ENCODE data around the gene CLDN18. TPM values are rescaled to one million over a fixed set of nuclear protein-coding genes. Genes with fewer than 3 reads are reported as not detected.

Gene CLDN18
- total and polyA plus RNA-seq, 2 experiments from 2014 or later: 0.19 TPM; not detected in 1

DNA sequence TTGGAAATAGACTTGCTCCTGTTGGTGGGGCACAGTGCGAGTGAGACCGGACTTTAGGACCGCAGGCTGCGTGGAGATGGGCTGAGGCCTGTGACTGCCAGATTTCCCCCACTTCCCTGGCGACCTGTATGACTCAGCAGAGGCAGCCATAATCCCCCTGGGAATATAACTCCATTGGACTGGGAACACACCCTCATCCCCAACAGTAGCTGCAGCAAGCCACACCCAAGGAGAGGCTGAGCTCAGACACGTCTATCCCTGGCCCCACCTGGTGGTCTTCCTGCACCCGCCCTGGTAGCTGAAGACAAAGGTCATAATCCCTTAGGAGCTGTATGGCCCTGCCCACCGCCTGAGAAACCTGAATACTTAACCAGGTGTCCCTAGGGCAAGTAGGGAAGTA, 62.8 kb downstream of the CLDN18 start:
- Mint-ChIP-seq H3K4me1 (peaks cover 22% of the 10 kb centered on the region), H3K9me3 (no peaks in the 10 kb centered on the region), H3K36me3 (ENCODE audit: low read depth) (peaks cover 23% of the 10 kb centered on the region), H3K27me3 (ENCODE audit: insufficient read depth, low read depth, poor library complexity) (peaks cover 5% of the 10 kb centered on the region), H3K4me3 (no peak overlapping the region), H3K27ac (peak overlapping the region; percentile 78)
- no peak overlapping the region for H2AFZ ChIP-seq
- no peaks in the 10 kb centered on the region for H3K36me3 ChIP-seq (ENCODE audit: insufficient read depth)
- no peaks in the 10 kb centered on the region for H3F3A ChIP-seq (replicated peaks; ENCODE audit: low read depth)
- ATAC-seq (no peak; the same call in 2 of the 3 replicates), DNase-seq (ENCODE audit: low spot score) (peak; percentile 24)
- peaks cover 7% of the 10 kb centered on the region; the same call in 1 of the 2 replicates for H3K9me2 ChIP-seq (ENCODE audit: insufficient read depth)
- H3K27me3 ChIP-seq (ENCODE audit: insufficient read depth): no peaks in the 10 kb centered on the region
- H3K79me2 ChIP-seq (replicated peaks; ENCODE audit: insufficient read depth): no peaks in the 10 kb centered on the region
- H3K27ac ChIP-seq (ENCODE audit: low read depth): no peak overlapping the region
- H3K4me2 ChIP-seq: no peak overlapping the region
- H3K4me3 ChIP-seq: no peak overlapping the region
- peaks cover 4% of the 10 kb centered on the region; the same call in 1 of the 2 replicates for H3K4me1 ChIP-seq (ENCODE audit: insufficient read depth)
- H4K20me1 ChIP-seq (replicated peaks; ENCODE audit: insufficient read depth): no peaks in the 10 kb centered on the region
- TF ChIP-seq, protein P1, sequence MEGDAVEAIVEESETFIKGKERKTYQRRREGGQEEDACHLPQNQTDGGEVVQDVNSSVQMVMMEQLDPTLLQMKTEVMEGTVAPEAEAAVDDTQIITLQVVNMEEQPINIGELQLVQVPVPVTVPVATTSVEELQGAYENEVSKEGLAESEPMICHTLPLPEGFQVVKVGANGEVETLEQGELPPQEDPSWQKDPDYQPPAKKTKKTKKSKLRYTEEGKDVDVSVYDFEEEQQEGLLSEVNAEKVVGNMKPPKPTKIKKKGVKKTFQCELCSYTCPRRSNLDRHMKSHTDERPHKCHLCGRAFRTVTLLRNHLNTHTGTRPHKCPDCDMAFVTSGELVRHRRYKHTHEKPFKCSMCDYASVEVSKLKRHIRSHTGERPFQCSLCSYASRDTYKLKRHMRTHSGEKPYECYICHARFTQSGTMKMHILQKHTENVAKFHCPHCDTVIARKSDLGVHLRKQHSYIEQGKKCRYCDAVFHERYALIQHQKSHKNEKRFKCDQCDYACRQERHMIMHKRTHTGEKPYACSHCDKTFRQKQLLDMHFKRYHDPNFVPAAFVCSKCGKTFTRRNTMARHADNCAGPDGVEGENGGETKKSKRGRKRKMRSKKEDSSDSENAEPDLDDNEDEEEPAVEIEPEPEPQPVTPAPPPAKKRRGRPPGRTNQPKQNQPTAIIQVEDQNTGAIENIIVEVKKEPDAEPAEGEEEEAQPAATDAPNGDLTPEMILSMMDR (conservative IDR thresholded peaks at IDR 0.05; ENCODE audit: low read depth in 2 of 2): no peak
- TF ChIP-seq CREB1 (CRISPR knock-in tag; IDR thresholded peaks at IDR 0.05; ENCODE audit: low read depth): no peak

DNA sequence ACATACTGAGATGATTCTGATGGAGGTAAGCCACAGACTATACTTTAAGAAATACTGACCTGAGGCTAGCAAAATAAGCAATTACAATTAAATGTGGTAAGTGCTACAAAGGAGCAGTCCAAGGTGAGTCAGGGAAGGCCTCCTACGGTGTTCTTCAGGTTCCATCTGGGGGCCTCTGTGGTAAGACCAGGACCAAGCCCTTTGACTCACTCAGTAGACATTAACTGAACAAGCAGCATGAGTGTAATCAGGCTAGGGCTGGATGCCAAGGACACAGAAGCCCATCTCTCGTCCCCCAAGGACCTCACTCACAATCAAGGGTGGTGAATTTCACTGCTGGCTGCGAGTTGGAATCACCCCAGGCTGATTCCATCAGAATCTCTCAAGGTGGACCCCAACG, 68.1 kb downstream of the CLDN18 start:
- no peaks in the 10 kb centered on the region for H3F3A ChIP-seq (replicated peaks; ENCODE audit: low read depth)
- DNase-seq (ENCODE audit: low spot score): no peak
- H3K36me3 Mint-ChIP-seq (ENCODE audit: low read depth): peaks cover 21% of the 10 kb centered on the region
- H2AFZ ChIP-seq: no peak overlapping the region
- H3K4me1 ChIP-seq (ENCODE audit: insufficient read depth): 0 out of 2 replicates have a peak, but pooled peaks cover 2% of the 10 kb centered on the region
- no peak overlapping the region for H3K27ac ChIP-seq (ENCODE audit: low read depth)
- peaks cover 3% of the 10 kb centered on the region for H3K27me3 Mint-ChIP-seq (ENCODE audit: insufficient read depth, low read depth, poor library complexity)
- H3K27ac Mint-ChIP-seq: no peak overlapping the region
- ATAC-seq: no peak
- H3K4me3 ChIP-seq: no peak overlapping the region
- H3K4me1 Mint-ChIP-seq: peaks cover 5% of the 10 kb centered on the region
- H3K4me2 ChIP-seq: no peak overlapping the region
- H3K4me3 Mint-ChIP-seq: no peak overlapping the region
- peaks cover 5% of the 10 kb centered on the region; the same call in 1 of the 2 replicates for H3K9me2 ChIP-seq (ENCODE audit: insufficient read depth)
- H3K36me3 ChIP-seq (ENCODE audit: insufficient read depth): no peaks in the 10 kb centered on the region; the same call in 1 of the 2 replicates
- no peaks in the 10 kb centered on the region for H3K79me2 ChIP-seq (replicated peaks; ENCODE audit: insufficient read depth)
- H4K20me1 ChIP-seq (replicated peaks; ENCODE audit: insufficient read depth): no peaks in the 10 kb centered on the region
- no peaks in the 10 kb centered on the region for H3K27me3 ChIP-seq (ENCODE audit: insufficient read depth)
- no peaks in the 10 kb centered on the region for H3K9me3 Mint-ChIP-seq
- TF ChIP-seq, protein P1 (conservative IDR thresholded peaks at IDR 0.05; ENCODE audit: low read depth in 2 of 2): no peak
- TF ChIP-seq CREB1 (CRISPR knock-in tag; IDR thresholded peaks at IDR 0.05; ENCODE audit: low read depth) (no peak), EZH2 (IDR thresholded peaks at IDR 0.05; ENCODE audit: low read depth, unreplicated experiment) (no peak), ZNF114 (CRISPR knock-in tag; IDR thresholded peaks at IDR 0.05) (no peak), ZNF331 (CRISPR knock-in tag; IDR thresholded peaks at IDR 0.05; ENCODE audit: low read depth) (no peak), POLR2AphosphoS5 (IDR thresholded peaks at IDR 0.05; ENCODE audit: low read depth) (no peak), EZH2phosphoT487 (IDR thresholded peaks at IDR 0.05; ENCODE audit: unreplicated experiment) (no peak), STAT1 (IDR thresholded peaks at IDR 0.05; ENCODE audit: unreplicated experiment) (no peak), JUNB (IDR thresholded peaks at IDR 0.05; ENCODE audit: unreplicated experiment) (no peak), NANOG (IDR thresholded peaks at IDR 0.05; ENCODE audit: borderline replicate concordance) (no peak)
- TF ChIP-seq, protein P2, sequence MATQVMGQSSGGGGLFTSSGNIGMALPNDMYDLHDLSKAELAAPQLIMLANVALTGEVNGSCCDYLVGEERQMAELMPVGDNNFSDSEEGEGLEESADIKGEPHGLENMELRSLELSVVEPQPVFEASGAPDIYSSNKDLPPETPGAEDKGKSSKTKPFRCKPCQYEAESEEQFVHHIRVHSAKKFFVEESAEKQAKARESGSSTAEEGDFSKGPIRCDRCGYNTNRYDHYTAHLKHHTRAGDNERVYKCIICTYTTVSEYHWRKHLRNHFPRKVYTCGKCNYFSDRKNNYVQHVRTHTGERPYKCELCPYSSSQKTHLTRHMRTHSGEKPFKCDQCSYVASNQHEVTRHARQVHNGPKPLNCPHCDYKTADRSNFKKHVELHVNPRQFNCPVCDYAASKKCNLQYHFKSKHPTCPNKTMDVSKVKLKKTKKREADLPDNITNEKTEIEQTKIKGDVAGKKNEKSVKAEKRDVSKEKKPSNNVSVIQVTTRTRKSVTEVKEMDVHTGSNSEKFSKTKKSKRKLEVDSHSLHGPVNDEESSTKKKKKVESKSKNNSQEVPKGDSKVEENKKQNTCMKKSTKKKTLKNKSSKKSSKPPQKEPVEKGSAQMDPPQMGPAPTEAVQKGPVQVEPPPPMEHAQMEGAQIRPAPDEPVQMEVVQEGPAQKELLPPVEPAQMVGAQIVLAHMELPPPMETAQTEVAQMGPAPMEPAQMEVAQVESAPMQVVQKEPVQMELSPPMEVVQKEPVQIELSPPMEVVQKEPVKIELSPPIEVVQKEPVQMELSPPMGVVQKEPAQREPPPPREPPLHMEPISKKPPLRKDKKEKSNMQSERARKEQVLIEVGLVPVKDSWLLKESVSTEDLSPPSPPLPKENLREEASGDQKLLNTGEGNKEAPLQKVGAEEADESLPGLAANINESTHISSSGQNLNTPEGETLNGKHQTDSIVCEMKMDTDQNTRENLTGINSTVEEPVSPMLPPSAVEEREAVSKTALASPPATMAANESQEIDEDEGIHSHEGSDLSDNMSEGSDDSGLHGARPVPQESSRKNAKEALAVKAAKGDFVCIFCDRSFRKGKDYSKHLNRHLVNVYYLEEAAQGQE (IDR thresholded peaks at IDR 0.05; ENCODE audit: unreplicated experiment): no peak
- TF ChIP-seq, protein P3, sequence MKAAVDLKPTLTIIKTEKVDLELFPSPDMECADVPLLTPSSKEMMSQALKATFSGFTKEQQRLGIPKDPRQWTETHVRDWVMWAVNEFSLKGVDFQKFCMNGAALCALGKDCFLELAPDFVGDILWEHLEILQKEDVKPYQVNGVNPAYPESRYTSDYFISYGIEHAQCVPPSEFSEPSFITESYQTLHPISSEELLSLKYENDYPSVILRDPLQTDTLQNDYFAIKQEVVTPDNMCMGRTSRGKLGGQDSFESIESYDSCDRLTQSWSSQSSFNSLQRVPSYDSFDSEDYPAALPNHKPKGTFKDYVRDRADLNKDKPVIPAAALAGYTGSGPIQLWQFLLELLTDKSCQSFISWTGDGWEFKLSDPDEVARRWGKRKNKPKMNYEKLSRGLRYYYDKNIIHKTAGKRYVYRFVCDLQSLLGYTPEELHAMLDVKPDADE (IDR thresholded peaks at IDR 0.05): no peak
